H9 (cell line): ENCODE data around the gene GLCE. TPM values are rescaled to one million over a fixed set of nuclear protein-coding genes. Genes with fewer than 3 reads are reported as not detected.

ENCODE experiments used
- DNase-seq: peaks from one replicate; pipeline ENCODE4 v3.0.0-alpha.2; 2017
- H2AFZ ChIP-seq: one replicate; pipeline ENCODE4 v1.6.1; 2013; ENCODE audit warnings: mild to moderate bottlenecking, low read length, control low read depth, moderate library complexity
- H2AK5ac ChIP-seq: 2 replicates; pipeline ENCODE4 v1.6.1; 2013; ENCODE audit warnings: low read length, control low read depth, mixed read lengths; ENCODE audit not compliant: insufficient read length
- H2BK120ac ChIP-seq: one replicate; pipeline ENCODE4 v1.6.1; 2013; ENCODE audit warnings: low read depth, mild to moderate bottlenecking, low read length, control low read depth, inconsistent platforms; ENCODE audit not compliant: poor library complexity, severe bottlenecking
- H2BK12ac ChIP-seq: 2 replicates; pipeline ENCODE4 v1.6.1; 2013; ENCODE audit warnings: low read length, control low read depth, mixed read lengths, low read depth; ENCODE audit not compliant: insufficient read length
- H2BK15ac ChIP-seq: 2 replicates; pipeline ENCODE4 v1.6.1; 2013; ENCODE audit warnings: low read depth, low read length, control low read depth
- H2BK20ac ChIP-seq: one replicate; pipeline ENCODE4 v1.6.1; 2013; ENCODE audit warnings: low read depth, mild to moderate bottlenecking, low read length, control low read depth, inconsistent platforms; ENCODE audit not compliant: poor library complexity, severe bottlenecking
- H2BK5ac ChIP-seq: 2 replicates; pipeline ENCODE4 v1.6.1; 2013; ENCODE audit warnings: low read length, control low read depth, mixed read lengths; ENCODE audit not compliant: insufficient read length
- H3K14ac ChIP-seq: 2 replicates; pipeline ENCODE4 v1.6.1; 2013; ENCODE audit warnings: low read length, control low read depth; ENCODE audit not compliant: insufficient read depth
- H3K18ac ChIP-seq: 2 replicates; pipeline ENCODE4 v1.6.1; 2013; ENCODE audit warnings: low read depth, mild to moderate bottlenecking, mixed read lengths, low read length, control low read depth; ENCODE audit not compliant: insufficient read length
- H3K23ac ChIP-seq: 2 replicates; pipeline ENCODE4 v1.6.1; 2013; ENCODE audit warnings: low read length, control low read depth, mixed read lengths, low read depth; ENCODE audit not compliant: insufficient read length
- H3K23me2 ChIP-seq: 2 replicates; pipeline ENCODE4 v1.6.1; 2013; ENCODE audit warnings: low read depth, mild to moderate bottlenecking, mixed read lengths, low read length, control low read depth; ENCODE audit not compliant: insufficient read length, poor library complexity, severe bottlenecking
- H3K27ac ChIP-seq: 2 replicates; pipeline ENCODE4 v1.5.1; 2013; ENCODE audit warnings: low read length, control low read depth, mixed read lengths, low read depth; ENCODE audit not compliant: insufficient read length
- H3K27me3 ChIP-seq: 2 replicates; pipeline ENCODE4 v1.6.1; 2013; ENCODE audit warnings: low read length, control low read depth, inconsistent platforms; ENCODE audit not compliant: insufficient read depth
- H3K4ac ChIP-seq: 2 replicates; pipeline ENCODE4 v1.6.1; 2013; ENCODE audit warnings: low read depth, mild to moderate bottlenecking, control low read depth, inconsistent platforms, low read length, moderate library complexity
- H3K4me1 ChIP-seq: 2 replicates; pipeline ENCODE4 v1.6.1; 2013; ENCODE audit warnings: low read length, control low read depth, inconsistent platforms; ENCODE audit not compliant: insufficient read depth
- H3K4me2 ChIP-seq: 2 replicates; pipeline ENCODE4 v1.6.1; 2013; ENCODE audit warnings: low read length, control low read depth, mixed read lengths; ENCODE audit not compliant: insufficient read length, insufficient read depth
- H3K56ac ChIP-seq: 2 replicates; pipeline ENCODE4 v1.6.1; 2013; ENCODE audit warnings: low read depth, mild to moderate bottlenecking, mixed read lengths, low read length, control low read depth; ENCODE audit not compliant: insufficient read length
- H3K79me1 ChIP-seq: 2 replicates; pipeline ENCODE4 v1.6.1; 2013; ENCODE audit warnings: low read depth, mild to moderate bottlenecking, moderate library complexity, low read length, control low read depth, inconsistent platforms; ENCODE audit not compliant: insufficient read depth, poor library complexity, severe bottlenecking
- H3K79me2 ChIP-seq: 2 replicates; pipeline ENCODE4 v1.6.1; 2013; ENCODE audit warnings: low read length, control low read depth, inconsistent platforms; ENCODE audit not compliant: insufficient read depth
- H3K9ac ChIP-seq: 2 replicates; pipeline ENCODE4 v1.6.1; 2013; ENCODE audit warnings: low read length, control low read depth, mixed read lengths; ENCODE audit not compliant: insufficient read length; ENCODE audit errors: extremely low read depth
- H3K9me3 ChIP-seq: one replicate; pipeline ENCODE4 v1.6.1; 2013; ENCODE audit warnings: low read depth, low read length, inconsistent platforms; ENCODE audit not compliant: control insufficient read depth
- H3T11ph ChIP-seq: one replicate; pipeline ENCODE4 v1.6.1; 2013; ENCODE audit warnings: mild to moderate bottlenecking, low read length, control low read depth, inconsistent platforms
- H4K20me1 ChIP-seq: one replicate; pipeline ENCODE4 v1.6.1; 2013; ENCODE audit not compliant: control insufficient read depth, insufficient read length, insufficient read depth
- H4K5ac ChIP-seq: 2 replicates; pipeline ENCODE4 v1.6.1; 2013; ENCODE audit warnings: low read depth, mild to moderate bottlenecking, mixed read lengths, low read length, control low read depth; ENCODE audit not compliant: insufficient read length
- H4K8ac ChIP-seq: replicated peaks from 2 replicates; pipeline ENCODE4 v1.6.1; 2013; ENCODE audit warnings: low read length, control low read depth, mixed read lengths, low read depth; ENCODE audit not compliant: insufficient read length
- H4K91ac ChIP-seq: 2 replicates; pipeline ENCODE4 v1.6.1; 2013; ENCODE audit warnings: low read depth, mild to moderate bottlenecking, moderate library complexity, mixed read lengths, low read length, control low read depth; ENCODE audit not compliant: insufficient read length
- H3K27ac Mint-ChIP-seq, 3 experiments: 2 replicates in 2 of 3; 3 replicates in 1 of 3; pipeline ENCODE4 v1.8.0; 2020 to 2021; ENCODE audit warnings: mixed read lengths in 3 of 3, mild to moderate bottlenecking in 1 of 3, moderate library complexity in 1 of 3
- H3K27me3 Mint-ChIP-seq: 2 replicates; pipeline ENCODE4 v1.8.0; 2021; ENCODE audit warnings: low read depth, mild to moderate bottlenecking, moderate library complexity, mixed read lengths
- H3K36me3 Mint-ChIP-seq, 3 experiments: 2 replicates in 2 of 3; 3 replicates in 1 of 3; pipeline ENCODE4 v1.8.0; 2020 to 2021; ENCODE audit warnings: low read depth in 3 of 3, mixed read lengths in 3 of 3; ENCODE audit not compliant: insufficient read depth in 1 of 3
- H3K4me1 Mint-ChIP-seq, 2 experiments: 2 replicates each; pipeline ENCODE4 v1.8.0; 2020; ENCODE audit warnings: mixed read lengths in 2 of 2
- H3K4me3 Mint-ChIP-seq, 2 experiments: 2 replicates in 1 of 2; 3 replicates in 1 of 2; pipeline ENCODE4 v1.8.0; 2020 to 2021; ENCODE audit warnings: mild to moderate bottlenecking in 2 of 2, mixed read lengths in 2 of 2, moderate library complexity in 1 of 2
- H3K9me3 Mint-ChIP-seq, 2 experiments: 2 replicates in 1 of 2; 3 replicates in 1 of 2; pipeline ENCODE4 v1.8.0; 2020; ENCODE audit warnings: mild to moderate bottlenecking in 2 of 2, mixed read lengths in 2 of 2, moderate library complexity in 1 of 2
- WGBS: extraction: QIAGEN DNeasy Blood & Tissue Kit; methylation state at CpG from one replicate; pipeline ENCODE4 v1.1.7; 2013; ENCODE audit warnings: missing lambda C conversion rate, low lambda C conversion rate, mixed read lengths; ENCODE audit not compliant: insufficient read length; ENCODE audit errors: extremely low coverage; 5-methylcytosine and 5-hydroxymethylcytosine counted together
- total RNA-seq: library from RNA; stranded (reverse); gene quantifications from 2 replicates; pipeline ENCODE4 v1.2.1, GENCODE V29; 2021
- TF ChIP-seq, protein P1 (sequence below): fragments of 200-600 bp; sonication (generic); conservative IDR thresholded peaks from 3 replicates; pipeline ENCODE4 v1.8.0; 2021; ENCODE audit warnings: antibody characterized with exemption, mild to moderate bottlenecking

GLCE gene
- total RNA-seq, 1 experiment from 2014 or later = 12.2 TPM

DNA sequence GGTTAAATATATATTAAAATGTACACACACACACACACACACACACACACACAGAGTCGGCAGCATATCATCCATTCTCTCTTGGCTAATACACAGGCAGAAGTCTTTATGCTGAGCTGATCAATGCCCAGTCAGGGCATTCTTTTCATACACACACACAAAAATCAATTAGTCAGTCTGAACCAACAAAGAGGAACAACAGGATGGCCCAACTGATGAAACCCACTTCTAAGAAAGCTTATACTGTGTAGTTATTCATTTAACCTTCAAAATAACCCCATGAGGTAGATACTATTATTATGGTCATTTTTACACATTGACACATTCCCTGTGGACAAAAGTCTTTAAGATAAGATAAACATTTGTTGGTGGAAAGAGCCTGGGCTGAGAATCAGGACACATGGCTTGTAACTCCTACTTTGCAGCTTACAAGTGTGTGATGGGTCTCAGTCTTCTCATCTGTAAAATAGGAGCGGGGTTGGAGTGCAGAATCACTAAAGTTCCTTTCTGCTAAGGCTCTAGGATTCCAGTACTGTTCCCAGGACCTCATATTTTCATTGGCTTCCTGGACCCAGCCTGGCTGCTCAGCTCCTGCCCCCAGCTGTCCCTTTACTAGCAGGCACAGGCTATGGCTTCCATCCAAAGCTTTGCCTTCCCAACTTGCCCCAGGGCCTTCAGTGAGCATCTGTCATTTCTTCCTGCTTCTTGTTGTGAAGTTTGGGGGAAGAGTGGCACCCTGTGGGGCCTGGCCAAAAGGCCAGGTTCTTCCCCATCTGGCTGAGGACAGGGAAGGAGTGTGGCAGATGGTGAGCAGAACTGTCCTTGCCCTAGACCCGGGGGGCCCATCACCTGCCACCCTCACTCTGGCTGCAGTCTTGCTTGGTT, 27.2 kb upstream of the GLCE start:
- Histone ChIP-seq H3K9me3 (no peaks in the 10 kb centered on the region), H3K4me1 (peaks cover 4% of the 10 kb centered on the region; the same call in 1 of the 2 replicates), H3T11ph (no peak overlapping the region), H4K91ac (no peak overlapping the region), H2AFZ (no peak overlapping the region), H3K27ac (no peak overlapping the region), H2BK20ac (no peak overlapping the region), H4K5ac (no peak overlapping the region), H3K9ac (no peak overlapping the region), H3K14ac (no peak overlapping the region), H3K4me2 (no peak overlapping the region), H3K56ac (no peak overlapping the region), H3K4ac (no peak overlapping the region), H2BK15ac (no peak overlapping the region), H3K27me3 (no peaks in the 10 kb centered on the region), H2AK5ac (no peak overlapping the region), H3K23me2 (no peaks in the 10 kb centered on the region), H2BK5ac (no peak overlapping the region), H4K20me1 (no peaks in the 10 kb centered on the region), H3K79me2 (no peaks in the 10 kb centered on the region), H3K23ac (no peak overlapping the region), H3K79me1 (no peaks in the 10 kb centered on the region), H2BK12ac (no peak overlapping the region), H3K18ac (no peak overlapping the region), H2BK120ac (no peak overlapping the region), H4K8ac (no peak overlapping the region)
- no peaks in the 10 kb centered on the region for H3K9me3 Mint-ChIP-seq
- no peaks in the 10 kb centered on the region for H3K36me3 Mint-ChIP-seq
- H3K27me3 Mint-ChIP-seq = peaks cover 14% of the 10 kb centered on the region
- no peak overlapping the region for H3K27ac Mint-ChIP-seq
- TF ChIP-seq, protein P1, sequence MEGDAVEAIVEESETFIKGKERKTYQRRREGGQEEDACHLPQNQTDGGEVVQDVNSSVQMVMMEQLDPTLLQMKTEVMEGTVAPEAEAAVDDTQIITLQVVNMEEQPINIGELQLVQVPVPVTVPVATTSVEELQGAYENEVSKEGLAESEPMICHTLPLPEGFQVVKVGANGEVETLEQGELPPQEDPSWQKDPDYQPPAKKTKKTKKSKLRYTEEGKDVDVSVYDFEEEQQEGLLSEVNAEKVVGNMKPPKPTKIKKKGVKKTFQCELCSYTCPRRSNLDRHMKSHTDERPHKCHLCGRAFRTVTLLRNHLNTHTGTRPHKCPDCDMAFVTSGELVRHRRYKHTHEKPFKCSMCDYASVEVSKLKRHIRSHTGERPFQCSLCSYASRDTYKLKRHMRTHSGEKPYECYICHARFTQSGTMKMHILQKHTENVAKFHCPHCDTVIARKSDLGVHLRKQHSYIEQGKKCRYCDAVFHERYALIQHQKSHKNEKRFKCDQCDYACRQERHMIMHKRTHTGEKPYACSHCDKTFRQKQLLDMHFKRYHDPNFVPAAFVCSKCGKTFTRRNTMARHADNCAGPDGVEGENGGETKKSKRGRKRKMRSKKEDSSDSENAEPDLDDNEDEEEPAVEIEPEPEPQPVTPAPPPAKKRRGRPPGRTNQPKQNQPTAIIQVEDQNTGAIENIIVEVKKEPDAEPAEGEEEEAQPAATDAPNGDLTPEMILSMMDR = no peak
- WGBS = no CpG with 5 or more reads among the region's 3 CpGs
- peaks cover 44 to 52% of the 10 kb centered on the region in 2 experiments for H3K4me1 Mint-ChIP-seq
- no peak for DNase-seq
- no peak overlapping the region for H3K4me3 Mint-ChIP-seq
